ENCODE results near the gene ZBTB7C.
A peak's percentile ranks its signal among the peaks of the same experiment; 100 is the strongest.

ZBTB7C gene

DNA sequence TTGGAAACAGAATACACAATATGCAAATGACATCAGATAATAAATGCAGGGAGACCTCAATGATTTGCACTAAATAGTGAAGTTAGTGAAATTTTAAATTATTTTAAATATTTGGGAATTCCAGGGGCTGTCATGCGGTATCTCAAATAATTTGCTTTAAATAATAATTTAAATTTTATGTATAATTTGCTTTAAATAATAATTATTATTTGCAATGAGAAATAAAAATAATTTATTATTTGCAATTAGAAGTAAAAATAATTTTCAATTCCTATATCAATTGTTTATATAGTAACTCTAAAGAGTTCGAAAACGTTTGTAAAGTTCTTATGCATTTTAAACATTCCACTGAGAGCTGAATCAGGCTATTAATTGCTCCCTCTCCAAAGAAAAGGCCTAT is 226.4 kb downstream of the ZBTB7C start:
- DNase-seq, result no peak

- DNase-seq, result no peak
Measured at GRCh38 chr18:48181857-48182256, 227.3 kb downstream of the ZBTB7C start.

- DNase-seq, result no peak
Measured at GRCh38 chr18:48181087-48181823, 227.9 kb downstream of the ZBTB7C start.

- no peak for DNase-seq
Measured at GRCh38 chr18:48179666-48180065, 229.5 kb downstream of the ZBTB7C start.

DNA sequence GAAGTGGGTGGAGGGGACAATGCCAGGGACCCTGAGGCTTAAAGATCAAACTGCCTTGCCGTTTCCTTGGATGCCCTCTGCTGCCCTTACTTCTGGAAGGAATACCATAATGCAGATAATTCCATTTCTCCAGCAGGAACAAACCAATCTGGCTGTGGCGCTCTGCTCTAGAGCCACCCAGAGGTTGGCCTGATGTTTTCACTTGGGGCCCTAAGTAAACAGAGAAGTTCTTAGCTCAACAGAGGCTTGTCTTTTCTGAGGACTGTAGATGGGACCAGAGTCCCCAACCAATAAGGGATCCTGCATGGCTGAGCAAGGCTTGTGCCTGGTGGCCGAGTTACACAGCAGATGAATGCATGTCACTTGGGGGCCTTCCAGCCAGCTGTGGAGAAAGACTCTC is 230.2 kb downstream of the ZBTB7C start:
- DNase-seq, result no peak

DNA sequence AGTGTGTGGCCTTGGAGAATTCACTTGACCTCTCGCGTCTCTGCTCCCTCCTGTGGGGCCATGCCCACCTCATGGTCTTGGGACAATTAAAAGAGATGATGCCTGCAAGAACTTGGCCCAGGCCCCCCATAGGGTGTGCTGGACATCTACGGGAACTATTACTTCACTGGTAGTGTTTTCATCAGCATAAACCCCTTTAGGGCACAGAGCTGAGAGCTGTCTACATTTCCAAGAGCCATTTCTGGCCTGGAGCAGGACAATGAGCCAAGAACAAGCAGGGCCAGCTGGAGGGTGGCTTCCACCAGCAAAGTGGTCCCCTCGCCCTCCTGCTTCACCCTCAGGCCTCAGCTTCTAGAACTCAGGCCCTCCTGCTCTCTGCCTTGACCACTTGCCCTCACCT is 232.3 kb downstream of the ZBTB7C start:
- no peak for DNase-seq

DNA sequence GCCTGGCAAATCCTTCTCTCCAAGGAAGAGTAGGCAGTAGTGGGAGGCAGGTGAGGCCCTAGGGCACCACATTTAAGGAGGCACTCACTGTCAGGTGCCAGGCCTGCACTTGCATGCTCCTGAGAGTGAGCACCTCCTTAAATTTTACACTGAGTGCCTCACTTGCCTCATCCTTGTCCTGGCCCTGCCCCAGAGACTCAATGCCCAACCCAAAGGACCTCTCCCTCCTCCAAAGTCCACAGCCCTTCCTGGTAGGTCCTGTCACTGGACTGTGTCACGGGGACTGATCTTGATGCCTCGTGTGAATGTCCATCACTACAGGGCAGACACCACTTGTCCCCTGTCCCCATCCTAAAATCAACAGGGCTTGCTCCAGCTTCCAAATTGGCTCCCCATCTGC is 235.6 kb downstream of the ZBTB7C start:
- no peak for DNase-seq

GRCh38 chr18:48172226-48173006 is 236.8 kb downstream of the ZBTB7C start:
- no peak for DNase-seq

- DNase-seq, result no peak
Measured at GRCh38 chr18:48171490-48172188, 237.5 kb downstream of the ZBTB7C start.

GRCh38 chr18:48170651-48171050 is 238.5 kb downstream of the ZBTB7C start:
- DNase-seq, result no peak

DNA sequence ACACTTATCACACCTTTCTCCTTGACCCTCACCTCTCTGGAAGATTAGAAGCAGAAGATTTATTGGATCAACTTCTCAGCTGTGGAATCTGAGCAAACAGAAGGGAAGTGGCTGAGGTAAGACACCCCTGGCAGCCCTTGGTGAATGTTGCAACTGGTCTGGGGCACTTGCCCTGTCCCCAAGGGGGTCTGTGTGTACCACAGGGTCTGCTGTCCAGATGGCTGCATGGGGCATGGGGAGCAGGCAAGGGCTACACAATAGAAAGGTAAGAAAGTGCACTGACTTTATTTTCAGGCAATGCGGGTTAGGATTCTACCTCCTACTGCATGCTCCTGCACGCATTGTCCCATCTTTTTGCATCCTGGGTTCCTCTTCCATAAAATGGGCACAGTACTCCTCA is 240.3 kb downstream of the ZBTB7C start:
- no peak for DNase-seq

DNA sequence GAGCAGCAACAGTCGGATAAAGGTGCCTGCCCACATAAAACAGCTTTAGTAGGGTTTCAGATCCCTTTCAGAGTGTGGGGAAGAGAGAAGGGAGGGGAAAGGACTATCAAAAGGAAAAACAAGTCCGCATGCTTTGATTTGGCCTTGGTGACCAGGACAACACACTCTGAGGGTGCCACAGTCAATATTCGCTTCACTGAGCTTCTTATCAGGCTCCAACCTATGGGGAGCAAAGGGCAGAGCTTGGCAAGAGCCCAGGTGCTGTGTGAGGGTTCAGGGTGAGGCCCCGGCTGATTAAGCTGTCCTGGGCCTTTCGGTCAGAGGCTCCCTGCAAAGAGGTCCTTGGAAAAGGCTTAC is 241.3 kb downstream of the ZBTB7C start:
- no peak for DNase-seq

- DNase-seq, result no peak
Measured at GRCh38 chr18:48166336-48166875, 242.8 kb downstream of the ZBTB7C start.

DNA sequence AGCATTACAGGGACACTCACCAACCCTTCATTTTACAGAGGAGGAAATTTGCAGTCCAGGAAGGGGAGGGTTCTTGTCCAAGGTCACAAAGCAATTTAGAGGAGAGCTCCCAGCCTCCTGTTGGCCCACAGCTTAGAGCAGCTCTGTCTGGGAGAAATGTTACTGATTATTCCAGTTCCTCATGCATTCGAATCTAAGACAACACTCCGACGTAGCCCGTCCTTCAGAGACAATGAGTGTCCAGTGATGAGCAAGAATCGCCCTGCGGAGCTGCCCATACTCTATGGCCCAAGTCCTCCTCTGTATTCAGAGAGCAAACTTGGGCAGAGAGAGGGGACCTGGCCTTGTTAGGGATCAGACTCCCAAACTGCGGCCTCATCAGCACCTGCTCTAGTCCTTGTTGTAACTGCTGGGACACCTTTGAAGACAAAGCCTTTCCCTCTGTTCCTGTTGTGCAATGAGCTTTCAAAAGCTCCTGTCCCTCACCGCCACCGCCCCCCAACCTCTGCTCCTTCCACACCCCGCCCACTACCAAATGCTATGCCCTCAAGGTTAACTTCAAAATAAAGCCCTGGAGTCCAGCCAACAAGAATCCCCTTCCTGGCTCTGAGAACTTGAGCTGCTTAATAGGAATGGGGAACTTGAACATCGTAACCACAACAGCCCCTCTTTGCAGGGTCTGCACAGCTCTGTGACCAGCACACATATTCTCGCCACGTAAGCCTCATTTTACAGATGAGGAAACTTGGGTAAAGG is 243.9 kb downstream of the ZBTB7C start:
- no peak for DNase-seq

GRCh38 chr18:48164701-48165100 is 244.5 kb downstream of the ZBTB7C start:
- DNase-seq, result no peak

- no peak for DNase-seq
Measured at GRCh38 chr18:48164116-48164515, 245.1 kb downstream of the ZBTB7C start.

DNA sequence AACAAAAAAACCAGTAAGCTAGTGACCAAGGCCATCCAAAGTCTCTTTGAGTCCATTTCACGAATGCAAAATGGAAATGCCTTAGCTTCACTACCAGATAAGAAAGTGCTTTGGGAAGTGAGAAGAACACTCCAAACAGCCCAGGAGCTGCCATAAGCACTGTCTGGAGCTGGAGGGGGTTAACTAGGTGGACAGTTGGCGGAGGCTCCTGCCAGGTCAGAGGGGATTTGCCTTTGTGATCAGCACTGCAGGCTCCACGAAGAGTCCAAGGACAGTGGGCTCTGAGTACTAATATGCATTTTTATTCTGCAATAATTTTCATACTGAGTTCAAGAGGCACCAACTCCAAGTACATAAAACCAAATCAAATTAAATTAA is 245.5 kb downstream of the ZBTB7C start:
- no peak for DNase-seq

DNA sequence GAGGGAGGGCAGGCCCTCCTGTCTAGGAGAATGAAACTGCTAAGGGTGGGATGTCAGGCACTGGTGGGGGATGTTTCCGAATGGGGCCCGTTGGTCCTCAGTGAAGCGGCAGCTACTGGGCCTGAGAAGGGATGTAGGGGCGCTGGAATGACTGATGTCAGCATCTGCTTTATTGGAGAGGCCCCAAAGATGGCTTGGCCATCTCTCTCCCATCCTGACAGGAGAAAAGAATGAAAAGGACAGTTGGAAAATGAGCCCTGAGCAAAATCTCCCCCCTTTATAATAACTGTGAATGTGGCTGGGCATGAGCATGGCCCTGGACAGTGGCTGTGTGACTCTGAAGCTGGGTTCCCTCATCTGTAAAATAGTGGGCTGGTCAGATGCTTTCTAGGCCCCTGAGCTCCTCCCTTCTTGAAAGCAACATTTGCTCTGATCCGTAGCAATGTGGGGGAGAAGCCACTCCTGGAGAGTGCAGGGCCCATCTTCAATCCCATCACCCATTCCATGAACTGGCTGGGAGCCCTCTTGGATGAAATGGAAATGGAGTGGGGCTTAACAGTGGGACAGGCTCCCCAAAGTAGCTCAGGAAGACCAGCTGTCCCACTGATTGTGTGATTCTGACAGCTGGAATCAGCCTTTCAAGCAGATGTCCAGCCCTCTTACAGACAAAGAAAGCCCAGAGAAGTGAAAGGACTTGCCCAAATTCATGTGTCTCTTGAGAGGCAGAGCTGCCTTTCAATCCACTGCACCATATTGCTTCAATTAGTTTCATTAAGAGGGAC is 246.0 kb downstream of the ZBTB7C start:
- no peak for DNase-seq

- DNase-seq, result peak; percentile 9
Measured at GRCh38 chr18:48161911-48162698, 247.1 kb downstream of the ZBTB7C start.

DNA sequence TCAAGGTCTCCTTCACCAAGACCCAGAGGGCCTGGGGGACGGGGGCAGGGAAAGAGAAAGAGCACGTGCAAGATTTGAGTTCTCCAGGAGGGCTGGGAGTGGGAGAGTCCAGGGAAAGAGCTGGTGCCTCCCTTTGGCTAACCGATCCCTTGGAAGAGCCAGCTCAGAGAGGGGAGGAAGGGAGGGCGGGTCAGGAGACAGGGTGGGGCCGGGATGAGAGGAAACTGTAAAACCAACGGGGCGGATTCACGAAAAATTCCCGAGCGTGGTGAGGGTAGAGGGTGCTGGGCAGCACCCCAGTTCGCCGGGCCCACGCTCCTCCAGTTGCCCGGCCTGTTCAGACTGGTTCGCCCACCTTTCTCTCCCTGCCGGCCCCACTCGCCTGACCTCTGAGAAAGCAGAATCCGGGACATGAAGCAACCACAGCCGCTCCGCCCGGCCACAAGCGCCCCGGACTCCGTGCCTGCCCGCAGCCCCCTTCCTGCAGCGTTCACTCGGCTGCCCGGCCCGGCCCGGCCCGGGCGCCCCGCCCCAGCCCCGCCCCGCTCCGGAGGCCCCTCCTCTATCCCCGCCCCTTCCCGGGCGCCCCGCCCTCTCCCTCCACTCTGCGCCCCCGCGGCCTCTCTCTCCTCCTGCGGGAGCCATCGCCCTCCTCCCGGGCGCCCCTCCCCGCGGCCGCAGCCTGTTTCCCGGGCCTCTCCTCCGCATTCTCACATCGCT is 247.8 kb downstream of the ZBTB7C start:
- peak; percentile 68 for DNase-seq

GRCh38 chr18:48160622-48161021 is 248.6 kb downstream of the ZBTB7C start:
- no peak for DNase-seq

All from activated CD4-positive, alpha-beta T cell treated with anti-CD3 and anti-CD28 coated beads for 48 hours (primary cell).